Progenitor cell of endocrine pancreas (in vitro differentiated cells): ENCODE measurements around the gene ECT2. TPM values are rescaled to one million over a fixed set of nuclear protein-coding genes. Genes with fewer than 3 reads are reported as not detected.

Source experiments
- DNase-seq: peaks from one replicate; pipeline ENCODE4 v3.0.0; 2021; ENCODE audit warnings: low spot score; ENCODE audit not compliant: unreplicated experiment
- H3K27ac Mint-ChIP-seq: 2 replicates; pipeline ENCODE4 v1.8.0; 2021; ENCODE audit warnings: mild to moderate bottlenecking, moderate library complexity, mixed read lengths
- H3K27me3 Mint-ChIP-seq: 2 replicates; pipeline ENCODE4 v1.8.0; 2021; ENCODE audit warnings: mixed read lengths
- H3K36me3 Mint-ChIP-seq: 2 replicates; pipeline ENCODE4 v1.8.0; 2022; ENCODE audit warnings: mixed read lengths; ENCODE audit not compliant: insufficient read depth
- H3K4me1 Mint-ChIP-seq: 2 replicates; pipeline ENCODE4 v1.8.0; 2021; ENCODE audit warnings: low read depth, mixed read lengths
- H3K4me3 Mint-ChIP-seq: 2 replicates; pipeline ENCODE4 v1.8.0; 2021; ENCODE audit warnings: low read depth, mild to moderate bottlenecking, moderate library complexity, mixed read lengths
- H3K9me3 Mint-ChIP-seq: 2 replicates; pipeline ENCODE4 v1.8.0; 2021; ENCODE audit warnings: low read depth, mixed read lengths
- total RNA-seq: library from RNA; stranded (reverse); gene quantifications from 2 replicates; pipeline ENCODE4 v1.2.1, GENCODE V29; 2021
- TF ChIP-seq, protein P1 (sequence below): fragments of 200-600 bp; sonication (generic); IDR thresholded peaks from one replicate; pipeline ENCODE4 v1.5.0; 2021; ENCODE audit warnings: antibody characterized with exemption, mild to moderate bottlenecking; ENCODE audit not compliant: unreplicated experiment

ECT2 gene
- total RNA-seq, 1 donor from 2014 or later = 45.4 TPM

DNA sequence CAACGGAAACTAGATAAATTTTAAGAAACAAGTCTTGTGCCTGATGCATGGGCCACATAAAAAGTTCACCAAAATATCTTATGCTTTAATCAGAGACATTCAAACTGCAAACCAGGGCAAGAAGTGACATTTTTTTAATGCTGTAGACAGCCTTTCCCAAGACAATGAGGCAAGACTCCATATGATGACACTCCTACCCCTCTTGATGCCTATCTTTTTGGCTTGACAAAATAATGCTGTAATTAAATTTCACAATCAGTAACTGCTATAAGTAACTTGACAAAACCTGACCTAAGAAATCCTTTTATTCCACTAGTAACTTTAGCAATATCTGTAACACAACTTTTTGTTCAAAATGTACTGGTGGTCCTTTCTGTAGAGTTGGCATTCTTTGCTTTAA is 48.7 kb downstream of the ECT2 start:
- no peak for DNase-seq
- Mint-ChIP-seq H3K4me3 (no peak overlapping the region), H3K36me3 (peaks cover 8% of the 10 kb centered on the region), H3K27me3 (no peaks in the 10 kb centered on the region), H3K27ac (no peak overlapping the region), H3K9me3 (no peaks in the 10 kb centered on the region), H3K4me1 (peaks cover 9% of the 10 kb centered on the region)
- TF ChIP-seq, protein P1, sequence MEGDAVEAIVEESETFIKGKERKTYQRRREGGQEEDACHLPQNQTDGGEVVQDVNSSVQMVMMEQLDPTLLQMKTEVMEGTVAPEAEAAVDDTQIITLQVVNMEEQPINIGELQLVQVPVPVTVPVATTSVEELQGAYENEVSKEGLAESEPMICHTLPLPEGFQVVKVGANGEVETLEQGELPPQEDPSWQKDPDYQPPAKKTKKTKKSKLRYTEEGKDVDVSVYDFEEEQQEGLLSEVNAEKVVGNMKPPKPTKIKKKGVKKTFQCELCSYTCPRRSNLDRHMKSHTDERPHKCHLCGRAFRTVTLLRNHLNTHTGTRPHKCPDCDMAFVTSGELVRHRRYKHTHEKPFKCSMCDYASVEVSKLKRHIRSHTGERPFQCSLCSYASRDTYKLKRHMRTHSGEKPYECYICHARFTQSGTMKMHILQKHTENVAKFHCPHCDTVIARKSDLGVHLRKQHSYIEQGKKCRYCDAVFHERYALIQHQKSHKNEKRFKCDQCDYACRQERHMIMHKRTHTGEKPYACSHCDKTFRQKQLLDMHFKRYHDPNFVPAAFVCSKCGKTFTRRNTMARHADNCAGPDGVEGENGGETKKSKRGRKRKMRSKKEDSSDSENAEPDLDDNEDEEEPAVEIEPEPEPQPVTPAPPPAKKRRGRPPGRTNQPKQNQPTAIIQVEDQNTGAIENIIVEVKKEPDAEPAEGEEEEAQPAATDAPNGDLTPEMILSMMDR = no peak

DNA sequence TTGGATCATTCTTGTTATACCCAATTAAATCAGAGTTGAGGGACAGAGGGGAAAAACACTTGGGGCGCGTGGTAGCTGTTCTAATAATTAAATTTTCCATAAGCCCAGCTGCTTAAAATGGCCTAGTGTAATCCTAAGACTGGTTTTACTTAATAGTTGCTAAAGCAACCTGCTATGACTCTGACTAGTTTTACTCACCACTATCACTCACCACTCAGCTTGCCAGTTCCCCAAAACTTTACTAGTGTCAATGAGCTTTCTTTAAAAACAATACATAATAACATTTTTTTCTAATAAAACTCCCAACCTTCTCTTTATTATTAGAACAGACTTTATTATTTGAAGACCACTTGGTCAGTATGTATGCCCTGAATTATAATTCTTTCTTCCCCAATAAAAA is 49.6 kb downstream of the ECT2 start:
- TF ChIP-seq, protein P1 = no peak
- H3K9me3 Mint-ChIP-seq = no peaks in the 10 kb centered on the region
- no peaks in the 10 kb centered on the region for H3K27me3 Mint-ChIP-seq
- H3K36me3 Mint-ChIP-seq = peaks cover 5% of the 10 kb centered on the region
- H3K4me1 Mint-ChIP-seq = peaks cover 9% of the 10 kb centered on the region
- H3K4me3 Mint-ChIP-seq = no peak overlapping the region
- DNase-seq = no peak
- H3K27ac Mint-ChIP-seq = peak overlapping the region; percentile 76

DNA sequence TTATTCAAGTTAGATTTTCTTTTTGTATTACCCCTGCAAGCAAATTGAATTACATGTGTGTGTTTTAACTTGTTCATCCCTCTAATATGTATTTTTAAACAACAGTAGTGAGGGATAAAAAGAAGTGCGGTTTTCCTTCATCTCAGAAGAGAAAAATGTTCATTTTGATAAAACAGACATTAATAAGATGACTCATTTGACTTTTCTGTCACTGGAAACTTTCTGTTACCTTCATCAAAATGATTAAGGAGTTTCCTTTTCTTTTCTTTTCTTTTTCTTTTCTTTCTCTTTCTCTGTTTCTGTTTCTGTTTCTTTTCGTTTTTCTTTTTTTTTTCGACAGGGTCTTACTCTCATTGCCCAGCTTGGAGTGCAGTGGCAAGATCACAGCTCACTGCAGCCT is 53.0 kb downstream of the ECT2 start:
- Mint-ChIP-seq H3K4me3 (no peak overlapping the region), H3K4me1 (peaks cover 2% of the 10 kb centered on the region), H3K9me3 (no peaks in the 10 kb centered on the region), H3K36me3 (peaks cover 5% of the 10 kb centered on the region), H3K27ac (peak overlapping the region; percentile 62), H3K27me3 (no peaks in the 10 kb centered on the region)
- TF ChIP-seq, protein P1 = no peak
- DNase-seq = no peak

DNA sequence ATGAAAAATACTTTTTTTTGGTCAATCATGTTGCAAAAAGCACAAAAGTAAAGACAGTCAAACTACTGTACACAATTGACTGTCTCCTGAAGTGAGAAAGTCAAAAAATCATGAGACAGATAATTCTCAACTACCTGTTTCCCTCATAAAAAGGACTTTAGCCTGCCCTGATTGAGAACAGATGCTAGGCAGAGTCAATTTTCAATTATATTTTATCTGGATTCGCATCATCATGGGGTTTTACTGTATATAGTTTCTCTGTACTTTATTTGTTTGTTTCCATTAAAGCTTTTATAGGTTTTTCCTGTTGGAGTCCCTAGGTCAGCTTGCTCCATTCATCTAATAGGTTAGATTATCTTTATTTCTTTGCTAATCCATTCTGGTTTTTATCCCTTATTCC is 53.8 kb downstream of the ECT2 start:
- H3K27ac Mint-ChIP-seq = no peak overlapping the region
- DNase-seq = no peak
- H3K27me3 Mint-ChIP-seq = no peaks in the 10 kb centered on the region
- H3K9me3 Mint-ChIP-seq = no peaks in the 10 kb centered on the region
- H3K36me3 Mint-ChIP-seq = peaks cover 4% of the 10 kb centered on the region
- peaks cover 2% of the 10 kb centered on the region for H3K4me1 Mint-ChIP-seq
- H3K4me3 Mint-ChIP-seq = no peak overlapping the region
- TF ChIP-seq, protein P1 = no peak

DNA sequence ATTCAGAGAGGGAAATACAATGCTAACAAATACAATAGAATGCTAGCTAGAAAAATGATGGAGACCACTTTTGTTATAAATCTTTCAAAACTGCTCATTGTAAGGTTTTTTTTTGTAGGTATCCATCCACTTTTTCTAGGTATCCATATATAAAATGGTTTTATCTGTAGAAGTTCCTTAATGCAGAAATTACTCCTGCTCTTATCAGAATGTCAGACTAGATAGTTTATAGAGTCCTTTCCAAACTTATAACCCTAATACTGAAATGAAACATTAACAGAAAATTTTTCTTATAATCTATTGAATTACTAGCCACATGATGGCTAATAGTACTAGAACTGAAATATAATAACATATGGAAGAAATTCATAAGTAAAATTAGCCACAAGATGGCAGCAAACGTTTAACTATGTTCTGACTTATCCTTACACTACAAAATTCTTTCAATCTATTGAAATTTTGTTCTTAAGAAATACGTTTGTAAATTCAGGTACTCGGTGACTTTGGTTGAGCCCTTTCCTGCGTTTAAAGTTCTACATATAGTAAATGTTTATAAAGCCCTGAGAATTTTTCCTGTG is 58.5 kb downstream of the ECT2 start:
- Mint-ChIP-seq H3K9me3 (no peaks in the 10 kb centered on the region), H3K4me1 (no peaks in the 10 kb centered on the region)
- TF ChIP-seq, protein P1 = peak; percentile 67

More for the DNA sequence above, 58.5 kb downstream of the ECT2 start:
- H3K4me3 Mint-ChIP-seq = no peak overlapping the region
- DNase-seq = no peak
- H3K27me3 Mint-ChIP-seq = no peaks in the 10 kb centered on the region
- H3K36me3 Mint-ChIP-seq = peaks cover 4% of the 10 kb centered on the region
- H3K27ac Mint-ChIP-seq = no peak overlapping the region
